Stimulated activated CD8-positive, alpha-beta memory T cell treated with anti-CD3 and anti-CD28 coated beads, Interleukin-12 subunit alpha, Interleukin-12 subunit beta, amount 100 ng/mL, for 24 hours (primary cell): ENCODE results near the gene TRIM43B.
"Not testable (repeated sequence)": the region's sequence is repeated elsewhere in the genome, so short reads cannot be mapped to it uniquely, and the experiment has no call there.

ENCODE experiments used
- DNase-seq: peaks from one replicate; pipeline ENCODE4 v3.0.0-alpha.2; 2020; ENCODE audit errors: extremely low read depth

Gene TRIM43B

GRCh38 chr2:95484654-95485053 is at the start of gene TRIM43B:
TRIM43B (minus strand) TSS chr2:95484754; CDS start chr2:95482714, 2,040 bp downstream.
- not testable (repeated sequence) for DNase-seq

GRCh38 chr2:95531254-95531771 is 46.8 kb upstream of the TRIM43B start:
- no peak for DNase-seq

GRCh38 chr2:95530734-95531133 is 46.2 kb upstream of the TRIM43B start:
- DNase-seq, result no peak

GRCh38 chr2:95526360-95527341 is 42.1 kb upstream of the TRIM43B start:
- peak; percentile 30 for DNase-seq

- no peak for DNase-seq
Observed at GRCh38 chr2:95525294-95526035, 40.9 kb upstream of the TRIM43B start.

GRCh38 chr2:95524195-95524594 is 39.6 kb upstream of the TRIM43B start:
- DNase-seq, result no peak

GRCh38 chr2:95514718-95515117 is 30.2 kb upstream of the TRIM43B start:
- no peak for DNase-seq

- DNase-seq, result not testable (repeated sequence)
Observed at GRCh38 chr2:95514226-95514625, 29.7 kb upstream of the TRIM43B start.

GRCh38 chr2:95509408-95509807 is 24.9 kb upstream of the TRIM43B start:
- DNase-seq, result no peak

GRCh38 chr2:95505222-95505621 is 20.7 kb upstream of the TRIM43B start:
- no peak for DNase-seq

GRCh38 chr2:95500854-95501253 is 16.3 kb upstream of the TRIM43B start:
- DNase-seq, result no peak

- DNase-seq, result not testable (repeated sequence)
Observed at GRCh38 chr2:95492076-95492475, 7.5 kb upstream of the TRIM43B start.

- not testable (repeated sequence) for DNase-seq
Observed at GRCh38 chr2:95475025-95475424, 9.5 kb downstream of the TRIM43B start.

- DNase-seq, result not testable (repeated sequence)
Observed at GRCh38 chr2:95467984-95468383, 16.6 kb downstream of the TRIM43B start.

GRCh38 chr2:95466572-95466971 is 18.0 kb downstream of the TRIM43B start:
- DNase-seq, result not testable (repeated sequence)

- not testable (repeated sequence) for DNase-seq
Observed at GRCh38 chr2:95463292-95463691, 21.3 kb downstream of the TRIM43B start.

GRCh38 chr2:95445317-95445716 is 39.2 kb downstream of the TRIM43B start:
- not testable (repeated sequence) for DNase-seq

- not testable (repeated sequence) for DNase-seq
Observed at GRCh38 chr2:95442474-95443099, 42.0 kb downstream of the TRIM43B start.

- DNase-seq, result not testable (repeated sequence)
Observed at GRCh38 chr2:95435872-95436209, 48.7 kb downstream of the TRIM43B start.

- DNase-seq, result not testable (repeated sequence)
Observed at GRCh38 chr2:95435162-95435871, 49.2 kb downstream of the TRIM43B start.

- not testable (repeated sequence) for DNase-seq
Observed at GRCh38 chr2:95434507-95435076, 50.0 kb downstream of the TRIM43B start.
